Thyroid gland (tissue), 4 donors: ENCODE data around the gene PNPLA3.

Experiments used
- POLR2A ChIP-seq, 2 donors: fragments of 450-650 bp; IDR thresholded peaks; one replicate each; pipeline ENCODE4 v1.6.1; 2017; ENCODE audit warnings: antibody characterized with exemption in 2 of 2, mild to moderate bottlenecking in 2 of 2, moderate library complexity in 1 of 2
- TF ChIP-seq, protein P1 (sequence below), 6 experiments: fragments of 200-600 bp in 3 of 6; fragments of 450-650 bp in 3 of 6; sonication (generic) in 3 of 6; IDR thresholded peaks; one replicate each; pipeline ENCODE4 v1.5.1; 2016 to 2019; ENCODE audit warnings: antibody characterized with exemption in 6 of 6, mild to moderate bottlenecking in 2 of 6, inconsistent platforms in 1 of 6, moderate library complexity in 1 of 6

GRCh38 chr22:43885786-43886185 lies 37.8 kb upstream of the PNPLA3 start:
- no peak for TF ChIP-seq POLR2A (IDR thresholded peaks at IDR 0.05)
- TF ChIP-seq, protein P1, sequence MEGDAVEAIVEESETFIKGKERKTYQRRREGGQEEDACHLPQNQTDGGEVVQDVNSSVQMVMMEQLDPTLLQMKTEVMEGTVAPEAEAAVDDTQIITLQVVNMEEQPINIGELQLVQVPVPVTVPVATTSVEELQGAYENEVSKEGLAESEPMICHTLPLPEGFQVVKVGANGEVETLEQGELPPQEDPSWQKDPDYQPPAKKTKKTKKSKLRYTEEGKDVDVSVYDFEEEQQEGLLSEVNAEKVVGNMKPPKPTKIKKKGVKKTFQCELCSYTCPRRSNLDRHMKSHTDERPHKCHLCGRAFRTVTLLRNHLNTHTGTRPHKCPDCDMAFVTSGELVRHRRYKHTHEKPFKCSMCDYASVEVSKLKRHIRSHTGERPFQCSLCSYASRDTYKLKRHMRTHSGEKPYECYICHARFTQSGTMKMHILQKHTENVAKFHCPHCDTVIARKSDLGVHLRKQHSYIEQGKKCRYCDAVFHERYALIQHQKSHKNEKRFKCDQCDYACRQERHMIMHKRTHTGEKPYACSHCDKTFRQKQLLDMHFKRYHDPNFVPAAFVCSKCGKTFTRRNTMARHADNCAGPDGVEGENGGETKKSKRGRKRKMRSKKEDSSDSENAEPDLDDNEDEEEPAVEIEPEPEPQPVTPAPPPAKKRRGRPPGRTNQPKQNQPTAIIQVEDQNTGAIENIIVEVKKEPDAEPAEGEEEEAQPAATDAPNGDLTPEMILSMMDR (IDR thresholded peaks at IDR 0.05) = no peak
